Measurements from ENCODE around the gene LDLRAP1. TPM values are rescaled to one million over a fixed set of nuclear protein-coding genes. Genes with fewer than 3 reads are reported as not detected.

LDLRAP1 gene, protein sequence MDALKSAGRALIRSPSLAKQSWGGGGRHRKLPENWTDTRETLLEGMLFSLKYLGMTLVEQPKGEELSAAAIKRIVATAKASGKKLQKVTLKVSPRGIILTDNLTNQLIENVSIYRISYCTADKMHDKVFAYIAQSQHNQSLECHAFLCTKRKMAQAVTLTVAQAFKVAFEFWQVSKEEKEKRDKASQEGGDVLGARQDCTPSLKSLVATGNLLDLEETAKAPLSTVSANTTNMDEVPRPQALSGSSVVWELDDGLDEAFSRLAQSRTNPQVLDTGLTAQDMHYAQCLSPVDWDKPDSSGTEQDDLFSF
- total RNA-seq = 10.6 and 16.6 TPM in 2 replicates

GRCh38 chr1:25543425-25544242 lies at the start of gene LDLRAP1:
Gene LDLRAP1, plus strand, starts transcription at chr1:25543606. Its CDS starts 93 bp downstream, at chr1:25543699.

GRCh38 chr1:25616095-25616986 lies 72.9 kb downstream of the LDLRAP1 start, which contains the start of gene MAN1C1:
Gene MAN1C1, plus strand, starts transcription at chr1:25616791. Its CDS starts 1,007 bp downstream, at chr1:25617798.

Other genes starting within 250 kb of the LDLRAP1 start
- 261 and 612 TPM in 2 replicates for gene TMEM50A, start 205.3 kb upstream of the LDLRAP1 start, total RNA-seq
- 0.69 and 1.8 TPM in 2 replicates for gene RHCE, start 122.8 kb upstream of the LDLRAP1 start, total RNA-seq
- gene MACO1, start 112.7 kb upstream of the LDLRAP1 start, total RNA-seq = 27.1 and 35.2 TPM in 2 replicates
- 1.5 and 1.8 TPM in 2 replicates for gene MAN1C1, start 73.2 kb downstream of the LDLRAP1 start, total RNA-seq